Spleen (tissue), 7 donors: ENCODE results near the gene PDE1A.

ENCODE experiments used
- POLR2A ChIP-seq, 3 donors: fragments of 450-650 bp; IDR thresholded peaks; one replicate each; pipeline ENCODE4 v1.5.1; 2017; ENCODE audit warnings: antibody characterized with exemption in 3 of 3, mild to moderate bottlenecking in 1 of 3
- TF ChIP-seq, protein P1 (sequence below), 11 experiments: fragments of 200-600 bp in 7 of 11; fragments of 450-650 bp in 4 of 11; sonication (generic) in 4 of 11; IDR thresholded peaks in 8 of 11; conservative IDR thresholded peaks in 3 of 11; 1 replicate in 7 of 11; 2 replicates in 4 of 11; pipeline versions ENCODE4 v1.4.0 to v1.8.0; 2016 to 2021; ENCODE audit warnings: antibody characterized with exemption in 11 of 11, inconsistent platforms in 4 of 11, mild to moderate bottlenecking in 1 of 11
- donor health status: DM: no; HTN: no; CAD: no; lungs with moderate emphysema.
- donor health status: DM: no; HTN: no; CAD: no.
- donor health status: DM: no; HTN: no; CAD: no.

DNA sequence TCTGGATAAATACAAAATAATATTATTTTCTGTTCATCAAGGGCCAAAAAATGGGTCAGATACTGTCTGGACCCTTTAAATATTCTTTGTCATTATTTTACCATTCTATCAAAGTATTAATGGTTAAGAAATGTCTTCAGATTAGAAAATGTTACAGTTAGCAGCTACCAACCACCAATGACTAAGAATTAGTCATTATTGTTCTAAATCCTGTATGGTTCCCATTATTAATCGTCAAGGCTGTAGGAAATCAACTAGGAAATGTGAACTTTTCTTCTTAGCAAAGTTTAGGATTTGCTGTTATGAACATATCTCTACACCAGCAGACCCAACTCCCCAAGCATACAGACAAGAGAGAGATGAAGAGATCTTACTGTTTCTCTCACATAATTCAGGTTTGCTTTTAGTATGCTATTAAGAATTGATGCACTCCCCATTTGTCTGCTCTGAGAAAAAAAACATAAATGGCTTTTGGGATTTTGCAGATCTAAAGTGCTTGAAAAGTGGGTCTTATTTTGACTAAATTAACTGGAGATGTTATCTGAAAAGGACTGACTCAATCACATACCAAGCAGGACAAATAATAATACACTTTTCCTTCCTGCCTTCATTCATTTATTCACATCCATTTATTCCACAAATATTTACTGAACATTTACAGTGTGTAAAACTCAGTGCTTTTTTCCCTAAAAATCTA, 293.5 kb downstream of the PDE1A start:
- TF ChIP-seq POLR2A (IDR thresholded peaks at IDR 0.05) = no peak
- TF ChIP-seq, protein P1, sequence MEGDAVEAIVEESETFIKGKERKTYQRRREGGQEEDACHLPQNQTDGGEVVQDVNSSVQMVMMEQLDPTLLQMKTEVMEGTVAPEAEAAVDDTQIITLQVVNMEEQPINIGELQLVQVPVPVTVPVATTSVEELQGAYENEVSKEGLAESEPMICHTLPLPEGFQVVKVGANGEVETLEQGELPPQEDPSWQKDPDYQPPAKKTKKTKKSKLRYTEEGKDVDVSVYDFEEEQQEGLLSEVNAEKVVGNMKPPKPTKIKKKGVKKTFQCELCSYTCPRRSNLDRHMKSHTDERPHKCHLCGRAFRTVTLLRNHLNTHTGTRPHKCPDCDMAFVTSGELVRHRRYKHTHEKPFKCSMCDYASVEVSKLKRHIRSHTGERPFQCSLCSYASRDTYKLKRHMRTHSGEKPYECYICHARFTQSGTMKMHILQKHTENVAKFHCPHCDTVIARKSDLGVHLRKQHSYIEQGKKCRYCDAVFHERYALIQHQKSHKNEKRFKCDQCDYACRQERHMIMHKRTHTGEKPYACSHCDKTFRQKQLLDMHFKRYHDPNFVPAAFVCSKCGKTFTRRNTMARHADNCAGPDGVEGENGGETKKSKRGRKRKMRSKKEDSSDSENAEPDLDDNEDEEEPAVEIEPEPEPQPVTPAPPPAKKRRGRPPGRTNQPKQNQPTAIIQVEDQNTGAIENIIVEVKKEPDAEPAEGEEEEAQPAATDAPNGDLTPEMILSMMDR (IDR thresholded peaks at IDR 0.05 in 8 of 11, conservative IDR thresholded peaks at IDR 0.05 in 3 of 11) = no peak
